Measurements from ENCODE around the gene THTPA.
"Not testable (repeated sequence)": the region's sequence is repeated elsewhere in the genome, so short reads cannot be mapped to it uniquely, and the experiment has no call there.

The THTPA gene

GRCh38 chr14:23533652-23534435 is 22.2 kb upstream of the THTPA start:
- DNase-seq, result no peak

DNA sequence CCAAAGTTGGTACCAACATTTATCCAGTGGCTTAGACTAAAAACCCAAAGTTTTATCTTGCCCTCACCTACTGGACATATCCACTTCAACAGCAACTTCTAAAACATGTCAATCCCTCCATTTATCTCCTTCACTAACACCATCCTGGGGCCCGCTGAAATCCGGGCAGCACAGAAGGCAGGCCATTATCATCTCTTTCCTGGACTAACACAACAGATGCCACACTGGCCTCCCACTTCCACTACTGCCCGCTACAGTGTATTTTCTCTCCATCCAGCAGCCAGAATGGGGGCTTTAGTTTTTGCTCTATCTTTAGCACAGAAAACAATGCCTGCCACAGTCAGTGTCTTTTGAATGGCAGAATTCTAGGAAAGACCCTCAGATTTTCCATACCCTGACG is 20.1 kb upstream of the THTPA start:
- DNase-seq, result no peak

DNA sequence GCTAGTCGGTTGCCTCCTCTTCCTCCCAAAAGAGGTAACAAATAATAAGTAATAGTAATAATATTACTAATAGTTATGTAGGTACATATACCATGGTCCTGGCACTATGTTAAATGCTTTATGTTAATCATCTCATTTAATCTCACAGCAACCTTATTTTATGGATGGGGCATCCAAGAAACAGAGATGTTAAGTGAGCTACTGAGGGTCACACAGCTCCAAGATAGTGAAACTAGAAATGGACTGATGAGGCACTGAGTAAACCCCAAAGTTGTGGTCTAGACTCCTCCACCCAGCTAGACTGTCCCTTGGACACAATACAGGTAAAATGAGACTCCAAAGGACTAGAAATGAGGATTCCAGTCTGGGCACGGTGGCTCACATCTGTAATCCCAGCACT is 19.6 kb upstream of the THTPA start:
- no peak for DNase-seq

- not testable (repeated sequence) for DNase-seq
These were observed 19.2 kb upstream of the THTPA start for GRCh38 chr14:23536906-23537305.

- no peak for DNase-seq
These were observed 18.6 kb upstream of the THTPA start for GRCh38 chr14:23537351-23538049.

DNA sequence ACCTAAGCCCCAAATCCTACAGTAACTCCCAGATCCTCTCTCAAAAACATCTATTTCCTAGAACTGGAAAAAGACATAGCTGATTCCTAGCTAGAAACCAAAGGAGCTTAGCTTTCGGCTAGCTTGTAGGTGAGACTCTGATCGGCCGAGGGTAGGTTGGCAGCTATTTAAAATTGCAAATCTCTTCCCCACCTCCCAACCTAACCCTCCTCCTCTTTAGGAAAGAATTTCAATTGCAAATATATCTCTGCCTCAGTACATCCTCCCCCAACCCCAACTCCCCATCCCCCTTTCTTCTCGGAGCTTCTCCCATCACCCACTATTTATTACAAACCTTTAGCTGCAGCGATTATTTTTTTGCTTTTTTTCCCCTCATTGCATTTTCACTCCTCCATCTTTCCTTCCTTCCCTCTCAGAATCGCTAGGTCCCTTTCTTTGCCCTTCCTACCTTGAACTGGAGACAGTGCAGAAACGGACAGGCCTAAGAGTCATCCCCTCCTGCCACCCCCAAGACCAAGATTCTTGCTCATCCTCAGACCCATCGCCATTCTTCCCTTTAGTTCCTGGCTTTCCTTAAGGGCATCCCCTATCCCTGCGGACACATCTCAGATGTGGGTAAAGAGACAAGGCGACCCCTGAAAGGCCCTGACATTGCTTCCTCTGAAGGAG is 17.9 kb upstream of the THTPA start:
- DNase-seq, result no peak

GRCh38 chr14:23538785-23539184 is 17.3 kb upstream of the THTPA start:
- DNase-seq, result no peak

GRCh38 chr14:23539248-23540140 is 16.6 kb upstream of the THTPA start:
- DNase-seq, result no peak

GRCh38 chr14:23540141-23540469 is 16.0 kb upstream of the THTPA start:
- DNase-seq, result no peak

- DNase-seq, result no peak
These were observed 13.8 kb upstream of the THTPA start for GRCh38 chr14:23542261-23542660.

GRCh38 chr14:23543403-23543802 is 12.7 kb upstream of the THTPA start:
- no peak for DNase-seq

DNA sequence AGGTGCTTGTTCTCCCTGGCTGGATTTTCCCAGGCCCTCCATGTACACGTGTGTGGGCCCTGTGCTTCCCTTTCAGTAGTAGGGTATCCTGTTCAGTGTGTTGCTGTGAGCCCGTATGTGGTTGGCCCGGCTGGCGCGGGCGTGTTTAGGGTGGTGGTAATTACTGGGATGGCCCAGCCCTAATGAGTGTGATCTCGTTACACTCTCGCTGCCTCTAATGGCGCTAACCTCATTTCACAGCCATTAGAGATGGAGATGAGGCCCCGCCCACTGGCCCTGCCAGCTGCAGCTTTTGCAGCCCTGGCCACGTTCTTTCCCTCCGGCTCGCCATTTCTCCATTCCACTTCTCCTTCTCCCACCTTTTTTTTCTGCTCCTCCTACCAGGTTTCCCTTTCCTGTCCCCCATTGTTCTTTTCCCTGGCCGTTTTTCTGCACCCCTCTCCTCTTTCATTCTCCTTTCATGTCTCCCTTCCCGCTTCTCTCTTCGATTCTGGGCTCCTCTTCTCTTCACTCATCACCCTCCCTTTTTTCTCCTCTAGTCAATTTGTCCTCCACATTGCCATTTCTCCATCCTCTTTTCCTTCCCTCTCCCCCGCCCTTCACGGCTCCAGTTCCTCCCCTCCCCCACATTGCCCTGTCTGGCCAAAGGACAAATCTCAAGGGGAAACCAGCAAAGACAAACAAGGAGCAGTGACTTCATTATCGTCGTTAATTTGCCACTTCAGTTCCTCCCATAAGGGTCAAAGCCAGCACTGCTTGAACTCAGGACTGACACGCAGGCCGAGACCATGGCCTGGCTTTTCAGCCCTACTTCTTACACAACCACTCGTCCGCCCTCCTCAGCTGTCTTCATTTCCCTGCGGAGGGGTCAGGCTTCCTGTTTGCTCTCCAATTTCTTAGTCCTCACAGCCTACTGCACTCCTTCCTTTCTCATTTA is 11.3 kb upstream of the THTPA start:
- no peak for DNase-seq

DNA sequence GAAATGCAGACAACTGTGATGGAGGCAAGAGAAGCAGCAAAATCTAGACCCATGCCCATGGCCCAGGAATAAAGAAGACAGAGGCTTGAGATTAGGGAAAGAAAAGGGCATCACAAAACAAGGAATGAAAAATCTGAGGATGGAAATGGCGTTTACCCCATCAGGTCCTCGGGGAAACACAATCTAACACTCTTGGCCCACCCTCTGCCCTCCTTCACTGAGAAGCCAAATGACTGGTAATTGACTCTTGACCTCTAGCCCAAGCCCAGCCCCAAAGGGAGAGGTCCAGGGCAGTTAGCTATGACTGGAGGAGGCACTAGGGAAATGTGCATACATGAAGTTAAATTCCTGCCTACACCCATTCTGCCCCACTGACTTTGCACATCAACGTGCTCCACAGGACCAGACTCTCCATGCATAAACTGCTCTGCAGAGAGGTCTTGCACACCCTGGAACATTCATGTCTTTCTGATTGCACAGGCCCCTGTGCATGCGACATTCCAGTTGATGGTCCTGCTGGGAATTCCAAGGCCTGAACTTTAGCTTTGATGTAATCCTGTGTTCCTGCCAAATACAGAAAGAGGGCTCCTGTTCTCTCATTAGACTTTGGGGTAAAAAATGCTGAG is 10.2 kb upstream of the THTPA start:
- no peak for DNase-seq

DNA sequence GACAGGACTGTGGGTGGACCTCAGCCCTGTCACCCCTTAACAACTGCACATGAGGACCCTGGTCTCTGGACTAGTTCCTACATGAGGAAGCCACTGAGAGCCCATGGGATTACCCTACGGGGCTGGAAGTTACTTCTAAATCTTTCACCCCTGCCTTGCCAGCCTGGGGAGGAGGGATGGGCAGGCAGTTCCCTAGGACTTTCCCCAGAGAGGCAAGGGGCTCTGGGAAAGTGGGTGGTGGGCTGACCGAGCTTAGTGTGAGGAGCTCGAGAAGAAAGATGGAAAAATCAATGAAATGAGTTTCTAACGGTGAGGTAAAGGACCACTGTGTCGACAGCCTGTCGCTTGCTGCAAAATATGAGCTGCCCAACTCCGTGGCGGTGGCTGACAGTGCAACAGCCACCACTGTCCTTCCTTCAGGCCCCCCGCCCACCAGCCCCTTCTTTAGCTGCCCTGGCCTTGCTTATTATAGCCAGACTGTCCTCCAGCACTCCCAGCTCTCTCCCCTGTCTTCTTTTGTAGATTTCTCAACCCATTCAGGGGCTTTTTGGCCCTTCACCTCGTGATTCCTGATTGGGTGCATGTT is 9.5 kb upstream of the THTPA start:
- no peak for DNase-seq

DNA sequence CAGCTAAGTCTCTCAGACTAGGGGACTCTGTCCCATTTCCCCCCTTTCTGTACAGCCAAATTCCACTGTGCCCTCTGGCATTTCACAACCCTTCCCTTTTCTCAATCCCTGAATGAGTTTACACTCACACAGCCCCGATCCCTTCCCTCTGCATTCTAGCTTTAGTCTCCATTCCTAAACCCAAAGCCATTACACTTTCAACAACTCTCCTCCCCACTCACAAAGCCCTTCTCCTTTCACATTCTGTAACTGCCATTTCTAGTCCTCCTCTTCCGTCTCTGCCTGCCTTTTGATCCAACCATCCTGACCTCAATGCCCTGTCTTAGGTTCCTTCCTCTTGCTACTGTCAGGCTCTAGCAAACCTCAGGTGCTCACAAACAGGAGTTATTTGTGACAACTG is 8.1 kb upstream of the THTPA start:
- no peak for DNase-seq

DNA sequence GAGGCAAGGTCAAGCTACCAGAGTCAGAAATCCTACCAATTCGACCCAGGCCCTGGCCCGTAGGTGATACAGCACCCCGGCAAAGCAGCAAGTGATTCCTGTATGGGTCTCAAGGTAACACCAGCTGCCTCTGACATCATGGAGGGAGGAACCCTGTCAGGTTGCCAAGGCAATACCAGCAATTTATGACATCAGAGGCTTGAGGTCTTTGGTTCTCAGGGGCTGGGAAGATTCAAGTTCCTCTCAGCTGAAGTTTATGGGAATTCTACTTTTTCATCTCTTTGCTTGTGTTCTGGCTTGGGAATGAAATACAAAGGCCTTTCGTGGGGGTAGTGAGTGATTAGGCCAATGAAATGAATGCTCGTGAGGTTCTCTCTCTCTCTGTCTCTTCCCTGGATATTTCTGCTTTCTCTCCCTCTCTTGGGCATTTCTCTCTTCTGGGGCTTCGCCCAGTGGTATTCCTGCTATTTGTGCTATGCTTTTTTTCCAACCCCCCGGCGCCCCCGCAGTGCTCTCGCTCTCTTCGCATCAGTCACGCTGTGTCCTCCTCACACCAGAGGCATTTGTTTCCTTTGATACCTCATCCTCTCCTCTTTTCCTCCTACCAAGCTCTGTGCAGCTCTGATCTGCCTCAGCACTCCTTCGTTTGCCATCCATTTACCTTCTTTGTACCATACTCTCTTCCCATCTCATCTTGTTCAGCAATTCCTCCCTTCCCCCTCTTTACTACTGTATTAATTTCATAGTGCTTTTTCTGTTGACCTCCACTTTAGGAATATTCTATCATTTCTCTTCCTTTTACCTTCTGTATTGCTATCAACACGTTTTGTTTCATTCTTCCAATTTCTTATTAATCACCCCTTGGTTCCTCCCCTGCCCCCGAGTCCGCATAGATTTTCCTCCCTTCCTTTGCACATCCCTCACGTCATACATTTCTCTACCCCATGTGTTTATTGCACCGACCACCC is 7.4 kb upstream of the THTPA start:
- DNase-seq, result no peak

- no peak for DNase-seq
These were observed 5.8 kb upstream of the THTPA start for GRCh38 chr14:23550131-23550811.

- DNase-seq, result no peak
These were observed 5.2 kb upstream of the THTPA start for GRCh38 chr14:23550812-23551265.

Data from GOT3 (cell line).